Measurements from ENCODE around the gene BMPR1B. TPM values are rescaled to one million over a fixed set of nuclear protein-coding genes. Genes with fewer than 3 reads are reported as not detected.
"Not testable (repeated sequence)": the region's sequence is repeated elsewhere in the genome, so short reads cannot be mapped to it uniquely, and the experiment has no call there.

The BMPR1B gene
- polyA plus RNA-seq, 6 donors from 2014 or later = not detected

DNA sequence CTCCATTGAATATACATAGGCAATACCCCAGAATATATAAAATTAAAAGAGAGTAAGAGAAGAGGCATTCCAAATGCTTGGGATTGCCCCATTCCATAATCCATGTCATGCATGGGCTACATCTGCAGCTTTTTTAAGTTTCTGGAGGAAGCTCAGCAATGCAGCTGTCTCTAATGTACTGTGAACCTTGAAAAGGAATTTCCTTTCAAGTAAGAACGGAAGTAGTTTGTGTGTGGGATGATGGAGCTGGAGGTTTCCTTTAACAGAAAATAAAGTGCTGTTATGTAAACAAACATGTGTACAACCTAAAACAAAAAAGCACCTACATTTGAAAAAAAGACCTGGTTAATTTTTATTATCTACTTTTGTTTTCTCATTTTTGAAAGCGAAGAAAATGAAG is 303.5 kb downstream of the BMPR1B start:
- Mint-ChIP-seq H3K27me3 (no peaks in the 10 kb centered on the region), H3K9me3 (peaks cover 0 to 2% (median 0%) of the 10 kb centered on the region in 7 donors), H3K4me1 (no peaks in the 10 kb centered on the region), H3K4me3 (no peak overlapping the region), H3K36me3 (no peaks in the 10 kb centered on the region), H3K27ac (no peak overlapping the region)
- no peak for DNase-seq
- ATAC-seq (ENCODE audit: low read depth in 2 of 2) = no peak

DNA sequence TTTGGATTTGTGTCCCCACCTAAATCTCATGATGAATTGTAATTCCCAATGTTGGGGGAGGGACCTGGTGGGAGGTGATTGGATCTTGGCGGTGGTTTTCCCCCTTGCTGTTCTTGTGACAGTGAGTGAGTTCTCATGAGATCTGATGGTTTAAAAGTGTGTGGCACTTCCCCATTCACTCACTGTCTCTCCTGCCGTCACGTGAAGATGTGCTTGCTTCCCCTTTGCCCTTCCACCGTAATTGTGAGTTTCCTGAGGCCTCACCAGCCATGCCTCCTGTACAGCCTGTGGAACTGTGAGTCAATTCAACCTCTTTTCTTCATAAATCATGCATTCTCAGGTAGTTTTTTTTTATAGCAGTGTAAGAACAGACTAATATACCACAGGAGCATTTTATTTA is 304.0 kb downstream of the BMPR1B start:
- not testable (repeated sequence) for H3K27me3 Mint-ChIP-seq; H3K4me3 Mint-ChIP-seq; H3K9me3 Mint-ChIP-seq; H3K36me3 Mint-ChIP-seq; ATAC-seq (ENCODE audit: low read depth in 2 of 2); DNase-seq; H3K4me1 Mint-ChIP-seq
- peak overlapping the region in 1 of 6 donors; percentile 30 for H3K27ac Mint-ChIP-seq

DNA sequence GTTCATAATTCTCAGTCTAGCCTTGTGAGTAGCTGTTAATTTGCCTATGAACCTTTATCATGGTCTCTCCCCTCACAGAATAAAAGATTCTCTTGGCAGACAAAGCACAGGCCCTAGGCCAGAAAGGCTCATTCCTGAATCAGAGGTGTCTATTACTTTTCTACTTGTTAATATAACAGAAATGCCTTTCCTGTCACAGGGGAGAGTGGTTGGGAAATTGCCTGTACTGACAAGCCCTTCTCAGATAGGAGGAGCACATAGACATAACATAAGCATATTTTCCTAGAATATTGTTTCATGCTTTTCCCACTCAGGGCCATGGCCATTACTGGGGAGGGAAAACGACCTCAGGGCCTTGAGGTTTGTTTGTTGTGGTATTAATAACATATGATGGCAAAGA is 308.3 kb downstream of the BMPR1B start:
- Mint-ChIP-seq H3K4me1 (no peaks in the 10 kb centered on the region), H3K27me3 (no peaks in the 10 kb centered on the region), H3K9me3 (peaks cover 0 to 5% (median 0%) of the 10 kb centered on the region in 7 donors), H3K36me3 (no peaks in the 10 kb centered on the region), H3K27ac (no peak overlapping the region), H3K4me3 (no peak overlapping the region)
- ATAC-seq (ENCODE audit: low read depth in 2 of 2) (no peak), DNase-seq (no peak)

DNA sequence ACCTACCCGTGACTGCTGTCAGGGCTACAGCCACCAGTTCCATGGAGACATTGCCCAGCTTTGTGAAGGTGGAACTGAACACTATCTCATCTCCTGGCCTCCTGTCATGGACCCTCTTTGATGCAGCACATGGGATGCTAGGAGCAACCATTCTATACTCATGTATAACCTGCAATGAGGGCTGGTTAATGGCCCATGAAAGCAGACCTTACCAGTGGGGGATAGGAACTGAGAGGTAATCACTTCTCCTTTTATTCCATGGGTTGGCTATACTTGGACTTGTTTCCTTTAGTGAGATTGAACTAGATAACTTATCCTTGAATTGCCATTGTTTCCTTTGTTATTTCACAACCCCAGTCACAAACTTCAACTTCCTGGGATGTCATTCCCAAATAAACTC is 310.6 kb downstream of the BMPR1B start:
- ATAC-seq (ENCODE audit: low read depth in 2 of 2) (no peak), DNase-seq (no peak)
- H3K27me3 Mint-ChIP-seq = no peaks in the 10 kb centered on the region
- no peak overlapping the region for H3K4me3 Mint-ChIP-seq
- H3K4me1 Mint-ChIP-seq = no peaks in the 10 kb centered on the region
- H3K9me3 Mint-ChIP-seq = peaks cover 0 to 5% (median 0%) of the 10 kb centered on the region in 7 donors
- no peaks in the 10 kb centered on the region for H3K36me3 Mint-ChIP-seq
- H3K27ac Mint-ChIP-seq = no peak overlapping the region

DNA sequence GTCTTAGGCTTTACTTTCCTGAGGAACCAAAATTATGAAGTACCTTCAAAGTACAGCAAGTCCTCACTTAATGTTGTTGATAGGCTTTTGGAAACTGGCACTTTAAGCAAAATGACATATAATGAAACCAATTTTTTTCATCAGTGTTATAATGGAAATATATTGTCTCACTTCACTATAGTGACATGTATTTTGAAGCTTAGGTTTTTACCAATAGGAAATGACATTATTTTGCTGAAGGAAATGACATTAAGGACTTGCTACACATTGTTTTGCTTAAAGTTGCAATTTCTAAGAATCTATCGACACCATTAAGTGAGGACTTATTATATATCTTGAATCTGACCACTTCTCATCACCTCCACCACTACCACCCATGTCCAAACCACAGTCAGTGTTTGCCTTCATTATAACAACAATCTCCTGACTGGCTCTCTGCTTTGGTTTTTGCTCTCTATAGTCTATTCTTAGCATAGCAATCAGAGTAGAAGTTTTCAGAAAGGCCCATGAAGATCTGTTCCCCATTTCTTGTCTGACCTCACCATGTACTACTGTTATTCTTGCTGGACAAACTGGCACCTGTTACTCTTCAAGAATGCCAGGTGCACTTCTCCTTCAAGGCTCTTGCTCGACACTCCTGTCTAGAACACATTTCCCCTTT is 311.2 kb downstream of the BMPR1B start:
- Mint-ChIP-seq H3K36me3 (no peaks in the 10 kb centered on the region), H3K4me1 (no peaks in the 10 kb centered on the region), H3K9me3 (peaks cover 0 to 5% (median 0%) of the 10 kb centered on the region in 7 donors), H3K27me3 (no peaks in the 10 kb centered on the region), H3K27ac (no peak overlapping the region), H3K4me3 (no peak overlapping the region)
- no peak for ATAC-seq (ENCODE audit: low read depth in 2 of 2)
- no peak for DNase-seq

DNA sequence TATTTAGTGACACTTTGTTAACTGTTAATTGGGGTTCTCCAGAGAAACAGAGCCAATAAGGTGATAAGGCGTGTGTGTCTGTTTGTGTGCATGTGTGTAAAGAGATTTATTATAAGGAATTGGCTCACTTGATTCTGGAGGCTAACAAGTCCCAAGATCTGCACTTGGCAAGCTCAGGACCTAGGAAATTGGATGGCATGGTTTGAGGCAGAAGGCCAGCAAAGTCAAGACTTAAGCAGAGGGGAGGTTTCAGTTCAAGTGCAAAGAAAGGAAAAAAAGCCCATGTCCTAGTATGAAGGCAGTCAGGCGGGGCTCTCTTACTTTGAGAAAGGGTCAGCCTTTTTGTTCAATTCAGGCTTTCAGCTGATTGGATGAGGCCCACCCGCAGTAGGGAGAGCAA is 314.1 kb downstream of the BMPR1B start:
- ATAC-seq (ENCODE audit: low read depth in 2 of 2) (no peak), DNase-seq (no peak)
- Mint-ChIP-seq H3K36me3 (no peaks in the 10 kb centered on the region), H3K27me3 (no peaks in the 10 kb centered on the region), H3K9me3 (peaks cover 0 to 5% (median 0%) of the 10 kb centered on the region in 7 donors), H3K4me1 (no peaks in the 10 kb centered on the region), H3K4me3 (no peak overlapping the region), H3K27ac (no peak overlapping the region)

DNA sequence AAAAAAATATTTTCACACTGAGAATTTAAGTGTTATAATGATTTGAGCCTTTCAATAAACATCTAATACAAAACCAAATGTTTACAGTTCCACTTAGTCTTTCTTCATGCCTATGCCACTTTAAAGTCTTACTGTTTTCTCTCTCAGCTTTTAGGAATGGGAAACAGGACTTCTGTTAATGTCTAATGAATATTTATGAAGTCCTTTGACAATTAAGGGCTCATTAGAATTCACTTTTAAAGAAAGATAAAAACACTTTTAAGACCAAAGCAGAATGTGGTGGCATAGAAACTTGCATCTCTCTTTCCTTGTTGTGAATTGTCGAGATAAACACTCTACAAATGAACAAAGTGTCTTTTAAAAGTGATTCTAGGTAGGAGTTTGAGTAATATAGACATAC is 315.9 kb downstream of the BMPR1B start:
- DNase-seq (no peak), ATAC-seq (ENCODE audit: low read depth in 2 of 2) (no peak)
- Mint-ChIP-seq H3K27ac (no peak overlapping the region), H3K4me3 (no peak overlapping the region), H3K4me1 (no peaks in the 10 kb centered on the region), H3K36me3 (no peaks in the 10 kb centered on the region), H3K27me3 (no peaks in the 10 kb centered on the region), H3K9me3 (peaks cover 0 to 3% (median 0%) of the 10 kb centered on the region in 7 donors)

DNA sequence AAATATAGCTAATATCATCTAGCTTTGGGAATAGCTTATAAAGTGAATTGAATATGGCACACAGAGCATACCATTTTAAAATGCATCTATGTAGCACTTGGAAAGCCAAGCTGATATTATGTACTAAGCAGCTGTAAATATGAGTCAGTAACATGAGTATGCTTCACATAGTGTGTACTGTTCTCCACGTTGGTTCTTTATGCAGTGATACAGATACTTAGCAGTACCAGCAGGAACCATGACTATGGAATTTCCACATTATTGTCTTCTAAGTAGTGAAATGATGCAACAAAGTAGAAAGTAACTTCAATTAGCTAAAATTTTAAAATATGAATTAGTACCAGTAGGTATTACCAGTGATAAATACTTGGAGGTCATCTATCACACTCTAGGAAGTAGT is 320.1 kb downstream of the BMPR1B start:
- no peaks in the 10 kb centered on the region for H3K9me3 Mint-ChIP-seq
- no peaks in the 10 kb centered on the region for H3K27me3 Mint-ChIP-seq
- DNase-seq (no peak), ATAC-seq (ENCODE audit: low read depth in 2 of 2) (no peak)
- H3K4me1 Mint-ChIP-seq = no peaks in the 10 kb centered on the region
- no peaks in the 10 kb centered on the region for H3K36me3 Mint-ChIP-seq
- no peak overlapping the region for H3K4me3 Mint-ChIP-seq
- no peak overlapping the region for H3K27ac Mint-ChIP-seq

DNA sequence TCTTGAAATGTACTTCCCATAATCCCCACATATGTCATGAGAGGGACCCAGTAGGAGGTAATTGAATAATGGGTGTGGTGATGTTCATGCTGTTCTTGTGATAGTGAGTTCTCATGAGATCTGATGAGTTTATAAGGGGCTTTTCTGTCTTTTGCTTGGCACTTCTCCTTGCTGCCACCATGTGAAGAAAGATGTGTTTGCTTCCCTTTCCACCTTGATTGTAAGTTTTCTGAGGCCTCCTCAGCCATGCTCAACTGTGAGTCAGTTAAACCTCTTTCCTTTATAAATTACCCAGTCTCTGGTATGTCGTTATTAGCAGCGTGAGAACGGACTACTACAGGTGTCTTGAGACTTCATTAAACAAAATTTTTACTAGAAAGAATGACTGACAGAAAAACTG is 323.2 kb downstream of the BMPR1B start:
- no peaks in the 10 kb centered on the region for H3K27me3 Mint-ChIP-seq
- ATAC-seq (ENCODE audit: low read depth in 2 of 2) (no peak), DNase-seq (no peak)
- H3K27ac Mint-ChIP-seq = no peak overlapping the region
- H3K4me1 Mint-ChIP-seq = peaks cover 0 to 5% (median 3%) of the 10 kb centered on the region in 3 donors
- H3K4me3 Mint-ChIP-seq = no peak overlapping the region
- H3K36me3 Mint-ChIP-seq = no peaks in the 10 kb centered on the region
- H3K9me3 Mint-ChIP-seq = no peaks in the 10 kb centered on the region

DNA sequence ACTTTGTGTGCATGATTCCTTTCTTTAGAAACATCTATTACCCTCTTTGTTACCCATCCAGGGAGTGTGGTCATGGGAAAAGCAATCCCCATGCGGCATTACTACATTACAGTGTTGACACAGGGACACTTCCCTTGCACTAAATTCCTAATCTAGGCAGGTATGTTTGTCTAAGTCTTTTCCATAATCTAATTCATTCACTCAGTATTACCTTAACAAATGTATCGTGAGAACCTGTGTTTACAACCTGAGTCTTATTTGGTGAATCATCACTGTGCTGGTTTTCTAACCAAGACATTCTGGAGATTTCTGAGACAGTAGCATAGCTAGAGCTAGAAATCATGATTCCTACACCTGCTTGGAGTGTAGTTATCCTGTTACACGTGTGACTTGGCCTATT is 326.8 kb downstream of the BMPR1B start:
- Mint-ChIP-seq H3K27ac (no peak overlapping the region), H3K4me1 (peaks cover 0 to 5% (median 3%) of the 10 kb centered on the region in 3 donors)

DNA sequence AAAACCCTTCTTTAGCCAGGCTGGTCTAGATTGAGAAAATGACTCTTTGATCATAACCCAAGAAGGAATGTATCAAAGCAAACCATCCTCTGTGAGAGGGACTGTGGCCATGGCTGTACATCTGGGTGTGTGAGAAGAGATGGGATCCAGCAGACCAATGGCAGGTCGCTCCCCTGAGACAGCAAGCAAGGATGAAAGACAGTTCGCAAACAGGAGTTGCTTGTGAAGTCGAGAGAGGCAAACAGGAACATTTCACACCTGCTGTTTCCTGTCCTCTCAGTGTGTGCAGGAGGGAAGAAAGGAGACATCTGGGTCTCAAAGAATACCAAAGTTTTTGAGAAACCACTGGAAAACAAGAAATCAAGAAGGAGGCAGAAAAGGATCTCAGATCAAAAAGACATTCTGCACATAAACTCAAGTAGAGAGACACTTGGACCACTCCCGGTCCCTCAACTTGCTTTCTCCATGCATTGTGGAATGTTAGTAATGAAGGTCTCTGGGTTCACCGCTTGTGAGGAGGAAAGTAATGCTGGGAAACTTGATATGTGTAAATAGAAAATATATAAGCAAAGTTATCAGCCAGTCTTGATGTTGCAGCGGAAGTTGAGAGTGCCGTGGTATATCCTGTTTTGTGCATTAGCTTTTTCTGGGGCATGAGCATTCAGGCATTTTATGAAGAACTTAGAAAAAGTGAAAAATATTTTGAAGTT is 327.5 kb downstream of the BMPR1B start:
- no peak for ATAC-seq (ENCODE audit: low read depth in 2 of 2)

More for the DNA sequence above, 326.8 kb downstream of the BMPR1B start:
- no peak overlapping the region for H3K4me3 Mint-ChIP-seq
- ATAC-seq (ENCODE audit: low read depth in 2 of 2) (no peak), DNase-seq (no peak)
- H3K9me3 Mint-ChIP-seq = no peaks in the 10 kb centered on the region
- H3K27me3 Mint-ChIP-seq = no peaks in the 10 kb centered on the region
- H3K36me3 Mint-ChIP-seq = no peaks in the 10 kb centered on the region

DNA sequence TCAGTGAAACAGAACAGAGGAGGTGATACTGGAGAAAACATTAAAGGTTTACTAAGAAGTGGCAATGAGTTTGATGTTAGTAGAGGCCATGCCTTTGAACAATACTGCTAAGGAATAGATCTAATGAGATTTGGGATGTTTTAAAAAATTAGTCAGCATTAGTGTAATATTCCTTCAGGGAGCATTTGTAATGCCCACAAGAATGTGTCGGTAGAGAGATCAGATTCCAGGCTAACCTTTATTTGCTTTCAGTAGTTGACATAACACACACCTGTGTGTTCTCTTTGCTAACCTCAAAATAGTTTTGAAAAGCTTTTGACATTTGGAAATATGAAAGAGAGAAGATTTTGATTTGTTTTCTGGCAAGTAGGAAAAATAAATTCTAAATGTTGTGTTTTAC is 328.8 kb downstream of the BMPR1B start:
- no peaks in the 10 kb centered on the region for H3K27me3 Mint-ChIP-seq
- H3K4me1 Mint-ChIP-seq = peaks cover 0 to 5% (median 3%) of the 10 kb centered on the region in 3 donors
- ATAC-seq (ENCODE audit: low read depth in 2 of 2) (no peak), DNase-seq (no peak)
- H3K27ac Mint-ChIP-seq = no peak overlapping the region
- H3K9me3 Mint-ChIP-seq = no peaks in the 10 kb centered on the region
- H3K4me3 Mint-ChIP-seq = no peak overlapping the region
- no peaks in the 10 kb centered on the region for H3K36me3 Mint-ChIP-seq

More for the DNA sequence above, 327.5 kb downstream of the BMPR1B start:
- H3K27ac Mint-ChIP-seq = peak overlapping the region in 2 of 6 donors; percentile 19 to 55
- H3K4me3 Mint-ChIP-seq = no peak overlapping the region
- no peaks in the 10 kb centered on the region for H3K27me3 Mint-ChIP-seq
- DNase-seq = no peak
- H3K9me3 Mint-ChIP-seq = no peaks in the 10 kb centered on the region
- peaks cover 0 to 5% (median 3%) of the 10 kb centered on the region in 3 donors for H3K4me1 Mint-ChIP-seq
- H3K36me3 Mint-ChIP-seq = no peaks in the 10 kb centered on the region

DNA sequence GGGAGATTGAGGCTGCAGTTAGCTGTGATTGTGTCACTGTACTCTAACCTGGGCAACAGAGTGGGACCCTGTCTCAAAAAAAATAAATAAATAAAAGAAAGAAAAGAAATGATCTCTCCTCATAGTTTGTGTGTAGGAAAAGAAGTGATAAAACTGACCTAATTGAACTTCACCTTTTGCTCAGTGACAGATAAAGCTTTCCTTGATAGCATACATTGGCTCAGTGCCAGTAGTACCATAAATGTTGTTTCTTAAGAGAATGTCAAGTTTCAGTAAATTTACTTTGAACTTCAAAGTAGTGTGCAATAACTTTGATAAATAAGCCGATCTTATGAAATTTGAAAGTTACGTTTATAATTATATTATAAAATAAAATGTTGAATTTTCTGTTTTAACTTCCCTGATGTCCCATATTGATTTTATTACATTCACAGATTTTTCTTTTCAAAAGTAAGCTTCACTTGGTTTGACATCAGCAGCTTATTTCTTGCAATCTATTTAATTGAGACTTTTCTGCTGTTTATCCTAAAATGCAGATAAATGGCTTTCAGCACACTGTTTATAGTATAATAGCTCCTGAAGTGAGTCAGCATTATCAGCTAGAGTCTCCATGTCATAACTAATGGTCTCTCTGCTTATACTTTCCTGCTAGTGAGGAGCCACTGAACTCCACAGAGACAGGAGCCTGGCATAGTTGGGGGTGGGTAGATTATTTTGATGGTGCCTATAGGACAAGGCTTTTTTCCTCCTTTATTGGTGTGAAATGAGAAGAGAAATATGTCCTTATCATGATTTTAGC is 330.1 kb downstream of the BMPR1B start:
- ATAC-seq (ENCODE audit: low read depth in 2 of 2) (no peak), DNase-seq (no peak)
- H3K27ac Mint-ChIP-seq = no peak overlapping the region
- no peaks in the 10 kb centered on the region for H3K9me3 Mint-ChIP-seq
- no peaks in the 10 kb centered on the region for H3K27me3 Mint-ChIP-seq
- H3K36me3 Mint-ChIP-seq = no peaks in the 10 kb centered on the region
- H3K4me1 Mint-ChIP-seq = peaks cover 0 to 5% (median 3%) of the 10 kb centered on the region in 3 donors
- no peak overlapping the region for H3K4me3 Mint-ChIP-seq

DNA sequence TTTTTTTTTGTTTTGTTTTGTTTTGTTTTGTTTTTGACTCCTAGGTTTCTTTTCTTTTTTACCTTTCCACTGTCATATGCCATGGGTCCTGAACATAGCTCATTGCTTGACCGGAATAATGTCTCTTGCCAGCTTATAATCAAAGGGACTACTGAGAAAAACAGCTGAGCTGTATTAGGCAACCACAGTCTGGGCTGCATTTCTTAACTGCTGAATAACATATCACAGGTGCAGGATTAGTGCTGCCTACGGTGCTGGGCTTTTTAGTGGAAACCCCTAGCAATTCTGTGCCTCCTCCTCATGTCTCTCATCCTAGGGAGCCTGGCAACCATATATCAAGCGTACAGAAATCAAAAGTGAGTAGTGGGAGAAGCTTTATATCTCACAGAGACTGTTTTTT is 333.5 kb downstream of the BMPR1B start:
- Mint-ChIP-seq H3K36me3 (no peaks in the 10 kb centered on the region), H3K9me3 (no peaks in the 10 kb centered on the region), H3K27me3 (no peaks in the 10 kb centered on the region), H3K27ac (no peak overlapping the region), H3K4me1 (no peaks in the 10 kb centered on the region), H3K4me3 (no peak overlapping the region)
- ATAC-seq (ENCODE audit: low read depth in 2 of 2) (no peak), DNase-seq (no peak)

Data from naive B cell (primary cell).